GM23248 (cell line): ENCODE data around the gene NSMF. TPM values are rescaled to one million over a fixed set of nuclear protein-coding genes. Genes with fewer than 3 reads are reported as not detected.
A peak's percentile ranks its signal among the peaks of the same experiment; 100 is the strongest.

ENCODE experiments used
- DNase-seq: peaks from one replicate; pipeline ENCODE4 v3.0.0-alpha.2; 2015
- H2AFZ ChIP-seq: fragments of 200-600 bp; sonication (generic); 2 replicates; pipeline ENCODE4 v1.6.1; 2016; ENCODE audit warnings: antibody characterized with exemption
- H3F3A ChIP-seq: fragments of 200-600 bp; sonication (generic); 2 replicates; pipeline ENCODE4 v1.6.1; 2016; ENCODE audit warnings: mild to moderate bottlenecking, antibody characterized with exemption, mixed run types; ENCODE audit not compliant: insufficient read depth
- H3K27ac ChIP-seq: fragments of 200-600 bp; sonication (generic); 2 replicates; pipeline ENCODE4 v1.5.1; 2016; ENCODE audit warnings: mild to moderate bottlenecking
- H3K27me3 ChIP-seq: fragments of 200-600 bp; sonication (generic); replicated peaks from 2 replicates; pipeline ENCODE4 v1.6.1; 2016; ENCODE audit warnings: mild to moderate bottlenecking; ENCODE audit not compliant: insufficient read depth
- H3K36me3 ChIP-seq: fragments of 200-600 bp; sonication (generic); 2 replicates; pipeline ENCODE4 v1.6.1; 2016; ENCODE audit warnings: low read depth, mild to moderate bottlenecking
- H3K4me1 ChIP-seq: fragments of 200-600 bp; sonication (generic); 2 replicates; pipeline ENCODE4 v1.6.1; 2016; ENCODE audit warnings: mild to moderate bottlenecking; ENCODE audit not compliant: insufficient read depth
- H3K4me2 ChIP-seq: fragments of 200-600 bp; sonication (generic); one replicate; pipeline ENCODE4 v1.6.1; 2016; ENCODE audit warnings: mild to moderate bottlenecking; ENCODE audit not compliant: unreplicated experiment
- H3K4me3 ChIP-seq: fragments of 200-600 bp; sonication (generic); 2 replicates; pipeline ENCODE4 v1.5.1; 2016; ENCODE audit warnings: mild to moderate bottlenecking
- H3K79me2 ChIP-seq: fragments of 200-600 bp; sonication (generic); 2 replicates; pipeline ENCODE4 v1.6.1; 2016; ENCODE audit warnings: mild to moderate bottlenecking; ENCODE audit not compliant: insufficient read depth
- H3K9ac ChIP-seq: fragments of 200-600 bp; sonication (generic); 2 replicates; pipeline ENCODE4 v1.6.1; 2016; ENCODE audit warnings: mild to moderate bottlenecking
- H3K9me2 ChIP-seq: fragments of 200-600 bp; sonication (generic); 2 replicates; pipeline ENCODE4 v1.6.1; 2016; ENCODE audit warnings: mixed run types, mild to moderate bottlenecking, moderate library complexity; ENCODE audit not compliant: insufficient read depth
- H3K9me3 ChIP-seq: fragments of 200-600 bp; sonication (generic); one replicate; pipeline ENCODE4 v1.6.1; 2017; ENCODE audit warnings: low read depth
- H4K20me1 ChIP-seq: fragments of 200-600 bp; sonication (generic); 2 replicates; pipeline ENCODE4 v1.6.0; 2016; ENCODE audit not compliant: insufficient read depth
- EZH2 ChIP-seq: fragments of 200-600 bp; sonication (generic); IDR thresholded peaks from 2 replicates; pipeline ENCODE4 v1.6.1; 2018; ENCODE audit warnings: antibody characterized with exemption, mild to moderate bottlenecking; ENCODE audit not compliant: insufficient read depth, poor library complexity, severe bottlenecking
- EZH2phosphoT487 ChIP-seq: fragments of 200-600 bp; sonication (generic); IDR thresholded peaks from 2 replicates; pipeline ENCODE4 v1.6.1; 2018; ENCODE audit warnings: antibody characterized with exemption, moderate library complexity, mild to moderate bottlenecking, low read depth; ENCODE audit not compliant: insufficient read depth
- WGBS, 2 experiments: methylation state at CpG; one replicate each; pipeline ENCODE4 v1.1.6; 2015 to 2017; ENCODE audit warnings: low lambda C conversion rate in 2 of 2, low coverage in 1 of 2; ENCODE audit errors: missing lambda C conversion rate in 2 of 2; 5-methylcytosine and 5-hydroxymethylcytosine counted together
- in situ Hi-C: fragments of 300-500 bp; cut with MboI; formaldehyde crosslinking; loops from 2 replicates; pipeline ENCODE4 v1.15.0; 2020
- polyA plus RNA-seq: library from polyadenylated mRNA; unstranded; fragments of >200 nt; fragmentation: Nextera tagmentation; extraction: Ambion mirVana; gene quantifications from 2 replicates; pipeline ENCODE4 v1.2.1, GENCODE V29; 2016
- total RNA-seq: library from RNA; depleted of rRNA; stranded (reverse); fragments of >200 nt; shearing (Covaris generic); gene quantifications from 2 replicates; pipeline ENCODE4 v1.2.3, GENCODE V29; 2014

NSMF gene
- total and polyA plus RNA-seq, 2 experiments from 2014 or later: 13.5 to 29.1 TPM

- no peaks in the 10 kb centered on the region for H3F3A ChIP-seq
- H4K20me1 ChIP-seq: no peaks in the 10 kb centered on the region
- H3K27ac ChIP-seq: no peak overlapping the region
- no peaks in the 10 kb centered on the region for H3K9me2 ChIP-seq
- TF ChIP-seq EZH2 (no peak), EZH2phosphoT487 (no peak)
- no peak for DNase-seq
- H2AFZ ChIP-seq: peak overlapping the region; percentile 87
- no peaks in the 10 kb centered on the region for H3K9me3 ChIP-seq
- H3K4me3 ChIP-seq: peak overlapping the region; percentile 83
- H3K4me2 ChIP-seq: peak overlapping the region; percentile 51
- H3K4me1 ChIP-seq: no peaks in the 10 kb centered on the region
- H3K27me3 ChIP-seq: no peaks in the 10 kb centered on the region
- 25 to 27% methylated on average over 13 to 14 of the region's 15 CpGs for WGBS, 2 experiments
- no peaks in the 10 kb centered on the region for H3K36me3 ChIP-seq
- in situ Hi-C loops: no loop called here
- H3K79me2 ChIP-seq: no peaks in the 10 kb centered on the region
- peak overlapping the region; percentile 87 for H3K9ac ChIP-seq
These were observed 648 bp upstream of the NSMF start for GRCh38 chr9:137459601-137460362.

GRCh38 chr9:137458194-137459151 lies 661 bp downstream of the NSMF start:
- Histone ChIP-seq H3K9me3 (no peaks in the 10 kb centered on the region), H3K27ac (no peak overlapping the region), H3K4me3 (peak overlapping the region; percentile 83), H3K36me3 (no peaks in the 10 kb centered on the region), H2AFZ (peak overlapping the region; percentile 66), H3K79me2 (no peaks in the 10 kb centered on the region), H3K27me3 (no peaks in the 10 kb centered on the region), H3K4me1 (peaks cover 6% of the 10 kb centered on the region; the same call in 1 of the 2 replicates), H3K4me2 (peak overlapping the region; percentile 87), H3K9me2 (no peaks in the 10 kb centered on the region), H4K20me1 (no peaks in the 10 kb centered on the region), H3F3A (no peaks in the 10 kb centered on the region), H3K9ac (peak overlapping the region; percentile 87)
- TF ChIP-seq EZH2phosphoT487 (no peak), EZH2 (no peak)
- DNase-seq: peak; percentile 63
- in situ Hi-C loops: no loop called here
- WGBS, 2 experiments: 12 to 17% methylated on average over 47 to 80 of the region's 88 CpGs

- Histone ChIP-seq H3K4me2 (peak overlapping the region; percentile 87), H4K20me1 (no peaks in the 10 kb centered on the region), H3K36me3 (no peaks in the 10 kb centered on the region), H3K9ac (peak overlapping the region; percentile 87), H3K4me3 (peak overlapping the region; percentile 83), H3K27me3 (no peaks in the 10 kb centered on the region), H3K9me2 (no peaks in the 10 kb centered on the region), H3F3A (no peaks in the 10 kb centered on the region), H3K9me3 (no peaks in the 10 kb centered on the region), H2AFZ (no peak overlapping the region), H3K4me1 (peaks cover 6% of the 10 kb centered on the region; the same call in 1 of the 2 replicates), H3K79me2 (no peaks in the 10 kb centered on the region), H3K27ac (no peak overlapping the region)
- in situ Hi-C loops: no loop called here
- 93 to 95% methylated on average over 40 to 44 of the region's 44 CpGs for WGBS, 2 experiments
- DNase-seq: no peak
- TF ChIP-seq EZH2 (no peak), EZH2phosphoT487 (no peak)
These were observed 1.5 kb downstream of the NSMF start for GRCh38 chr9:137457406-137458193.
